ENCODE measurements around the gene RBL1.
"Not testable (repeated sequence)": the region's sequence is repeated elsewhere in the genome, so short reads cannot be mapped to it uniquely, and the experiment has no call there.

Gene RBL1

GRCh38 chr20:37072293-37073196 lies 23.3 kb downstream of the RBL1 start:
- DNase-seq, result no peak

DNA sequence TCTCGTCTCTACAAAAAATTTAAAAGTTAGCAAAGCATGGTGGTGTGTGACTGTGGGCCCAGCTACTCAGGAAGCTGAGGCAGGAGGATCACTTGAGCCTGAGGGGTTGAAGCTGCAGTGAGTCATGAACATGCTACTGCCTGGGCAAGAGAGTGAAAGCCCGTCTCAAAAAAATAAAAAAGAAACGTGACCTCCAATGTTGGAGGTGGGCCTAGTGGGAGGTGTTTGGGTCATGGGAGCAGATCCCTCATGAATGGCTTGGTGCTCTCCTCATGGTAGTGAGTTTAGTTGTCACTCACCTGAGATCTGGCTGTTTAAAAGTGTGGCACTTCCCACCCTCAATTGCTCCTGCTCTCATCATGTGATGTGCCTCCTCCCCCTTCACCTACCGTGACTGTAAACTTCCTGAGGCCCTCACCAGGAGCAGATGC lies 24.3 kb downstream of the RBL1 start:
- DNase-seq, result no peak

- DNase-seq, result not testable (repeated sequence)
Measured at GRCh38 chr20:37069563-37069962, 26.2 kb downstream of the RBL1 start.

- no peak for DNase-seq
Measured at GRCh38 chr20:37066168-37066567, 29.6 kb downstream of the RBL1 start.

GRCh38 chr20:37055276-37055675 lies 40.5 kb downstream of the RBL1 start:
- no peak for DNase-seq

GRCh38 chr20:37053230-37053950 lies 42.4 kb downstream of the RBL1 start:
- DNase-seq, result no peak

DNA sequence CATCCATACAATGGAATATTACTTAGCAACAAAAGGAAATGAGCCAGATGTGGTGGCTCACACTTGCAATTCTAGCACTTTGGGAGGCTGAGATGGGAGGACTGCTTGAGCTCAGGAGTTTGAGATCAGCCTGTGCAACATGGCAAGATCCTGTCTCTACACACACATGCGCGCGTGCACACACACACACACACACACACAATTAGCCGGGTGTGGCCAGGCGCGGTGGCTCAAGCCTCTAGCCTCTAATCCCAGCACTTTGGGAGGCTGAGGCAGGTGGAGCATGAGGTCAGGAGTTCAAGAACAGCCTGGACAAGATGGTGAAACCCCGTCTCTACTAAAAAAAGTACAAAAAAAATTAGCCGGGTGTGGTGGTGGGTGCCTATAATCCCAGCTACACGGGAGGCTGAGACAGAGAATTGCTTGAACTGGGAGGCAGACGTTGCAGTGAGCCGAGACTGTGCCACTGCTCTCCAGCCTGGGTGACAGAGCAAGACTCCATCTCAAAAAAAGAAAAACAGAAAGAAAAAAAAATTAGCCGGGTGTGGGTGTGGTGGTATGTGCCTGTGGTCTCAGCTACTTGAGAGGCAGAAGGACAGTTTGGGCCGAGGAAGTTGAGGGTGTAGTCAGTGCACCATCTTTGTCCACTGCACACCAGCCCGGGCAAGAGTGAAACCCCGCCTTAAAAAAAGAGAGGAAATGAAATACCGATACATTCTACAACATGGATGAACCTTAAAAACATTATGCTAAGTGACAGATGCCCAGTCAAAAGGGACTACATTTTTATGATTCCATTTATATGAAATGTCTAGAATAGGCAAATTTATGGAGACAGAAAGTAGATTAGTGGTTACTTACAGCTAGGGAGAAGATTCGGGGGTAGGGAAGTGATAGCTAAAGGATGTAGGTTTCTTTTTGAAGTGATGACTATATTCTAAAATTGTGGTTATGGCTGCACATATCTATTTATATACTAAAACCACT lies 52.5 kb downstream of the RBL1 start:
- DNase-seq, result no peak

DNA sequence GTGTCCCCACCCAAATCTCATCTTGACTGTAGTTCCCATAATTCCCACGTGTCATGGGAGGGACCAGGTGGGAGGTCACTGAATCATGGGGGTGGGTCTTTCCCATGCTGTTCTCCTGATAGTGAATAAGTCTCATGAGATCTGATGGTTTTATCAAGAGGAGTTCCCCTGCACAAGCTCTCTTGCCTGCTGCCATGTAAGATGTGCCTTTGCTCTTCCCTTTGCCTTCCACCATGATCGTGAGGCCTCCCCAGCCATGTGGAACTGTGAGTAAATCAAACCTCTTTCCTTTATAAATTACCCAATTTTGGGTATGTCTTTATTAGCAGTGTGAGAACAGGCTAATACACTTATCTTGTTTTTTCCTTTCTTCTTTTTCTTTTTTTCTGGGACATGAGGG lies 56.4 kb downstream of the RBL1 start:
- not testable (repeated sequence) for DNase-seq

- DNase-seq, result no peak
Measured at GRCh38 chr20:37032077-37032476, 63.7 kb downstream of the RBL1 start.

DNA sequence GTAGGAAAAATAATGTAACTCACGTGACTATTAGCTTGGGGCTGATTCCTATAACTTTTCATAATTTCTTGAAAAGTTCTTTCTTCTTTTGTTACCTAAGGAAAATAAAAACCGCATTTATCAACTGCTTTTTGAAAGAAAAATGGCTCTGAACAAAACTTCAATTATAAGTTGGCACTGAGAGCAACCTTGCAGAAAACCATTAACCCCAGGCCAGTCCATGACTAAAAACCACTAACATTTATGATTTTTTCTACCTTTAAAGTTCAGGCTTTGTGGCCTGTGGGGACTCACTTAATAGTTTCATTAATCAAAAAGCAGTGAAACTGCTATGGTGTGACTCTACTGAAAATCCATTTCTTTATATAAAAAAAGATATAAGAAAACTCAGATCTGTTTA lies 75.2 kb downstream of the RBL1 start:
- no peak for DNase-seq

GRCh38 chr20:37012631-37013030 lies 83.2 kb downstream of the RBL1 start:
- DNase-seq, result not testable (repeated sequence)

GRCh38 chr20:37011858-37012257 lies 83.9 kb downstream of the RBL1 start:
- not testable (repeated sequence) for DNase-seq

DNA sequence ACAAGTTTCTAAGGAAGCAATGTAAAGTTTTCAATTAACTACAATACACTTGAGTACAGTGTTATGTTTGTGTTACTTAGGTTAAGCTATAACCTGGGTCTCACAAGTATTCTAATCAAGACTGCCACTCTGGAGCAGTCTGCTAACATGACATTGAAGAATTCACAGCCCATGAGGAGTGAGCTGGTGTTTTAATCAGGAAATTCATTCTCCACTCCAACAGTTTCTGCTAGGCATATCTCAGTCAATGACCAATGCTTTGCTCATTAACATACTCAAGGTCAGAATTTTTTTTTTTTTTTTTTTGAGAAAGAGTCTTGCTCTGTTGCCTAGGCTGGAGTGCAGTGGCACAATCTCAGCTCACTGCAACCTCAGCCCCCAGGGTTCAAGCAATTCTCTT lies 84.7 kb downstream of the RBL1 start:
- DNase-seq, result no peak

- no peak for DNase-seq
Measured at GRCh38 chr20:37007898-37008649, 87.7 kb downstream of the RBL1 start.

GRCh38 chr20:37005062-37005942 lies 90.5 kb downstream of the RBL1 start:
- not testable (repeated sequence) for DNase-seq

DNA sequence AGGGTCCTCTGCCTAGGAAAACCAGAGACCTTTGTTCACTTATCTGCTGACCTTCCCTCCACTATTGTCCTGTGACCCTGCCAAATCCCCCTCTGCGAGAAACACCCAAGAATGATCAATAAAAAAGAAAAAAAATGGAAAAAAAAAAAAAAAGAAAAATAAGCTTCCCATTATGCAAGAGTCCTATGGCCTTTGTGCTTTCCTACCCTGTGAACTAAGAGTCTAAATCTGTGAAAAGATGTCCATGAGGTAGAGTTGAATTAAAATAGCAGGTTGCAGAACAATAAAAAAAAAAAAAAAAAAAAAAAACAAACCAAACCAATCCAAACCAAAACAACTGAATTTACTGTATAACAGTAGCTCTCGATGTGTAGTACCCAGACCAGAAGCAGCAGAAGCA lies 94.2 kb downstream of the RBL1 start:
- not testable (repeated sequence) for DNase-seq

DNA sequence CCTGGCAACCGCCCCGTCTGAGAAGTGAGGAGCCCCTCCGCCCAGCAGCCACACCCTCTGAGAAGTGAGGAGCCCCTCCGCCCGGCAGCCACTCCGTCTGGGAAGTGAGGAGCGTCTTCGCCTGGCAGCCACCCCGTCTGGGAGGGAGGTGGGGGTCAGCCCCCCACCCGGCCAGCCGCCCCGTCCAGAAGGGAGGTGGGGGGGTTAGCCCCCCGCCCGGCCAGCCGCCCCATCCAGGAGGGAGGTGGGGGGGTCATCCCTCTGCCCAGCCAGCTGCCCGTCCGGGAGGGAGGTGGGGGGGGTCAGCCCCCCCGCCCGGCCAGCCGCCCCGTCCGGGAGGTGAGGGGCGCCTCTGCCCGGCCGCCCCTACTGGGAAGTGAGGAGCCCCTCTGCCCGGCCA lies 95.6 kb downstream of the RBL1 start:
- DNase-seq, result not testable (repeated sequence)

- DNase-seq, result no peak
Measured at GRCh38 chr20:36998652-36999051, 97.1 kb downstream of the RBL1 start.

DNA sequence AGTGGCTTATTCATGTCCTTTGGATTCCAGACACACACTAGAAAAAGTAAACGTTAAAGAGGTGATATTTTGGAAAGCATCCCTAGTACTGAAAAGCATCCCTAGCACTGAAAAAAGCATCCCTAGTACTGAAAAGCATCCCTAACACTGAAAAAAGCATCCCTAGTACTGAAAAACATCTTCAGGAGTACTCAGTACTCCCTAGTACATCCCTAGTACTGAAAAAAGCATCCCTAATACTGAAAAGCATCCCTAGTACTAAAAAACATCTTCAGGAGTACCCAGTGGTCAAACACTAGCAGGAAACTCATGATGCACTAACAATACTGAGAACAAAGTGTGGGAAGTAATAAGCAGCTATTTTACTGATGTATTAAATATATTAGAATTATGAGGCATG lies 98.7 kb downstream of the RBL1 start:
- no peak for DNase-seq

GRCh38 chr20:36994221-36994620 lies 101.6 kb downstream of the RBL1 start:
- DNase-seq, result not testable (repeated sequence)

DNA sequence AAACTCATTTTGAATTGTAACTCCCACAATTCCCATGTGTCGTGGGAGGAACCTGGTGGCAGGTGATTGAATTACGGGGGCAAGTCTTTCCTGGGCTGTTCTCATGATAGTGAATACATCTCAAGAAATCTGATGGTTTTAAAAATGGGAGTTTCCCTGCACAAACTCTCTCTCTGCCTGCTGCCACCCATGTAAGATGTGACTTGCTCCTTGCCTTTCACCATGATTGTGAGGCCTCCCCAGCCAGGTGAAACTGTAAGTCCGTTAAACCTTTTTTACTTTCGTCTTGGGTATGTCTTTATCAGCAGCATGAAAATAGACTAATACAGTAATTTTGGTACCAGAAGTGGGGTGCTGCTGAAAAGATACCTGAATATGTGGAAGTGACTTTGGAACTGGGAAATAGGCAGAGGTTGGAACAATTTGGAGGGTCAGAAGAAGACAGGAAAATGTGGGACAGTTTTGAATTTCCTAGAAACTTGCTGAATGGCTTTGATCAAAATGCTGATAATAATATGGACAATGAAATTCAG lies 102.9 kb downstream of the RBL1 start:
- no peak for DNase-seq
